Measurements from ENCODE around the gene OOSP1.
"Not testable (repeated sequence)": the region's sequence is repeated elsewhere in the genome, so short reads cannot be mapped to it uniquely, and the experiment has no call there.

OOSP1 gene
- 0 to 0.08 (median 0) reads per million in 18 experiments for total RNA-seq

GRCh38 chr11:59938132-59938531 is at the start of gene OOSP1:
TSS of gene OOSP1 (plus strand) at chr11:59938432. CDS start at chr11:59938455, 23 bp downstream.
- no peak for DNase-seq

DNA sequence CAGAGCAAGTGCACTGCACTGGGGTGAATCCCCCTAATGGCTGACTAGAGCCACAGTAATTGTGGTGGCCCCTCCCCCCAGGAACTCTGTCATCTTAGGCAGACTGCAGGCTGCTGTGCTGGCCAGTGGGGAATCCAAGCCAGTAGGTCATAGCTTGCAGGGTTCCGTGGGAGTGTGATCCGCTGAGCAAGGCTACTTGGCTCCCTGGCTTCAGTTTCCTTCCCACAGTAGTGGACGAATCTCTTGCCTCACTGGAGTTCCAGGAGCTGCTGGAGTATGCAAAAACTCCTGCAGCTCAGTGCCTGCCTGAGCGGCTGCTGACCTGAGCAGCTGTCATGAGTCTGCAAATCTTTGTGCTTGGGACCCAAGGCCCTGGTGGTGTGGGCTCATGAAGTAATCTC is 46.5 kb upstream of the OOSP1 start:
- peak; percentile 29 to 63 for DNase-seq

DNA sequence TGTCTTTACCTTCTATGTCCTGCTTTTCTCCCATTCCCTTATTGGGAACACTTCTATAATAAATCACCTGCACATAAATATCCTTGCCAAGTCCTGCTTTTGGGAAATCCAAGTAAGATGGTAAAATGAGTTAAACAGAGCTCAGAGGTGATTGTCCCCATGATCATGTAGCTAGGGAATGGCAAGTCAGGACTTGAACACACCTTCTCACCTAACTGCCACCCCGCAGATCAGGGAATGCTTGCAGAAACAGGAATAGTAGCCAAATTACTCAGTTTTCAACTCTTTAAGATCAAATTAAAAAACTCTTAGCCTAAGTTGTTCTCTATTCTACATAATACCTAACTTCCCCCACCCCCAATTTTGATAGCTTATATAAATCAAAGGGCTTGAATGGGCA is 43.6 kb upstream of the OOSP1 start:
- no peak for DNase-seq

- no peak for DNase-seq
Measured at GRCh38 chr11:59898046-59898445, 40.2 kb upstream of the OOSP1 start.

DNA sequence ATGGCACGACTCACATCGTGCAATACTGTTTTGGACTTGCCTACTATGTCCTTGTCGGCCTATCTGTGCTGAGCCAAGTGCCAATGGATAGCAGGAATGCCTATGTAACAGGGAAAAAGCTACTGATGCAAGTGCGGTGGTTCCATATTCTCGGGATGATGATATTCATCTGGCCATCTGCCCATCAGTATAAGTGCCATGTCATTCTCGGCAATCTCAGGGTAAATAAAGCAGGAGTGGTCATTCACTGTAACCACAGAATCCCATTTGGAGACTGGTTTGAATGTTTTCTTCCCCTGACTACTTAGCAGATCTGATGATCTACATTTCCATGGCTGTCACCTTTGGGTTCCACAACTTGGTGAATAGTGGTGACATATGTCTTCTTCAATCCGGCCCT is 39.6 kb upstream of the OOSP1 start:
- DNase-seq, result no peak

- peak; percentile 8 to 15 for DNase-seq
Measured at GRCh38 chr11:59899532-59899931, 38.7 kb upstream of the OOSP1 start.

DNA sequence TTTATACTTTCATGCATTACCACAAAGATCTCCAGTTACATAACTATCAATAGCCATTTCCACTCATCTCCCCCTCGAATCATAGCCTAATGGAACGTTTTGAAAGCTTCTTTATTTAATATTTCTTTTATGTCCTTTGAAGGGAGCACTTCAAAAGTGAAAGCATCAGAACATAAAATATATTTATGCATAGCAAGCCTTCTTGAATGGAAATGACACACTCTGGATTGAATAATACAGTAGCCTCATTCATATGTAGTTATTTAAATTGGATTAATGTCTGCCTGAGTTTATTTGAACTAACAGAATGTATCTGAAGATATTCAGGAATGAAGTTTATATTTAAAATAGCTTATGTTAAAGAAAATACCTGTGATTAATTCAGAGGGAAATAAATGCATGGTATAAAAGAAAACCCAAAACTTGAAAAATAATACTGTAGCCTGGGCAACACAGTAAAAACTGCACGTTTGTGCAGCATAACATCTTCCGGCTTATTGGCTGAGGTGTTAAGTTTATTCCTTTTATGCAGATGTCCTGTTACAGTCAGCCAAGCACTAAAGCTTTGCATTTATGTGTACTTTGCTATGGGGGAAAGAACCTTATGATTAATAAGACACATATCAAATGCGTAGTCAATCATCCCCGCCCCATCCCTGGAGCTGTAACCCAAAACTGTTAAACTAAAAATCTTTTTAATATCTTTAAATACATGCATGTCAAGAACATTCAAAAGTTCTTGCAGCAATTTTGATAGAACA is 37.7 kb upstream of the OOSP1 start:
- DNase-seq, result no peak

DNA sequence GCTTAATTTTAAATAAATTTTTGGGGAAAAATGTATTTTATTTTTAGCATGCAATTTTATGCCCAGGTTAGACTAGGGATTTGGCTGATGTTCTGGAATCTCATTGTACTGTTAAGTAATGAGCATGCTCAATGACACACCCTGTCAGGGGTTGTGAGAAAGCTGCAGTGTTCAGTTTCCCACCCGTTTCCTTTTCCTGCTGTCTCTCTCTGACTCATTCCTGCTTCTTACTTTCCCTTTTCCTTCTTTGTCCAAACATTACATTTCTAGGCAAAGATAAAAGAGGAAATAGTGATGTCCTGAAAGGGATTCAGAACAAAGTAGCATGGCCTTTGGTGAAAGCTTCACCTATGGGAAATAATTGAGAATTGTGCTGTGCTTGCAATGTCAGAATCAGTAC is 36.9 kb upstream of the OOSP1 start:
- DNase-seq, result peak; percentile 36 to 44

GRCh38 chr11:59903569-59903968 is 34.7 kb upstream of the OOSP1 start:
- DNase-seq, result not testable (repeated sequence)

DNA sequence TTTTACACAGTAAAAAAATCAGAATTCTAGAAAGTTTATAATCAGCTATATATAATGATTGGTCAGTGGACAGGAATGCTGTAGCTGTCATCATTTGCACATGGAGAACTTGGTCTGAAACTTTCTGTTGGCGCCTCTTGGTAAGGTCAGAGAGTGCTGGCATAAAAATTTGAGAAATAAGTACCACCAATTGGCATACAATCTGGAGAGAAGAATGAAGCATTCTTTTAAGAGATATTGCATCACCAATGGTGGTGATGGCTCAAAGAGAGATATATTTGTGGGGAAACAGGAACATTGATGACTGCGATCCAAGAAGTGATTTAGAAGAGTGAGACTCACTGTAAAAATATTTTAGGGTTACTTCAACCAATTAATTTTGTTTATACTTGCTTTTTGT is 19.8 kb upstream of the OOSP1 start:
- DNase-seq, result no peak

GRCh38 chr11:59918987-59919589 is 19.1 kb upstream of the OOSP1 start:
- DNase-seq, result peak; percentile 56 to 73

DNA sequence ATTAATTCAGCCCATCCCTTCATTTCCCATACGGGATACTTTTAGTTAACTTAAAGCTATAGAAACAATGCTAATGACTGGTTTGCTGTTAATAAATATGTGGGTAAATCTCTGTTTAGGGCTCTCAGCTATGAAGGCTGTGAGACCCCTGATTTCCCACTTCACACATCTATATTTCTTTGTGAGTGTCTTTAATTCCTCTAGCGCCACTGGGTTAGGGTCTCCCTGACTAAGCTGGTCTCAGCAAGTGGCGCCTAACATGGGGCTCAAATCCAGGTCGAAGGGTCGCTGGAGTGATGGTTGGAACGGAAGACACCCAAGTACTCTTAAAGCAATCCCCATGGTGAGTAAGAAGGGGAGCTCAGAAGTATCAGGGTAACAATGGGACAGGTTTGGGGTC is 14.4 kb upstream of the OOSP1 start:
- DNase-seq, result no peak

GRCh38 chr11:59931688-59932087 is 6.5 kb upstream of the OOSP1 start:
- no peak for DNase-seq

DNA sequence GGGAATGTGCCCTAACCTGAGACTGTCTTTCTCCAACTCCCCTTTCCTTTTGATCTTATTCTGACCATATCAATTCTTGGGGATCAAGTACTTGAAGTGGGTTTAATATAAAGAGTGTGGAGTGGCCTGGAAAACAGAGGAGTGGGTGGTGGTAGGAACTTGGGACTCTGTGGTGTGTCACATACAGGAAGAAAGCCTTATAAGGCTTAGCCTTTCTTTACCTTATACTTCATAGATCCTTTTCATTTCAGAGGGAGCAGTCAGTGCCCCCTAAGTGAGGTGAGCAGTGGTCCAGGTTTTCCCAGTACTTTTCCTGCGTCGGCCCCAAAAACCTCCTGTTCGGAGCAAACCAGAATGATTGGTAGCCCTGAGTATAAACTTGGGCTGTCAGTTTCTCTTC is 486 bp downstream of the OOSP1 start:
- no peak for DNase-seq

DNA sequence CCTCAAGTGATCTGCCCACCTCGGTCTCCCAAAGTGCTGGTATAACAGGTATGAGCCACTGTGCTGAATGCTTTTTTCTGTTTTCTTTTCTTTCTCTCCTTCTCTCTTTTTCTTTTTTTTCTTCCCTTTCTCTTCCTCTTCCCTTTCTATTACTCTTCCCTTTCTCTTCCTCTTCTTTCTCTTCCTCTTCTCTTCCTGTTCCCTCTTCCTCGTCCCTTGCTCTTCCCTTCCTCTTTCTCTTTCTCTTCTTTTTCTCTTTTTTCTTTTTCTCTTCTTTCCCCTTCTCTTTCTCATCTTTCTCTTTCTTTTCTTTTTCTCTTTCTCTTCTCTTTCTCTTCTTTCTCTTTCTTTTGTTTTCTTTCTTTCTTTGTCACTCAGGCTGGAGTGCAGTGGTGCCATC is 1.2 kb downstream of the OOSP1 start:
- no peak for DNase-seq

DNA sequence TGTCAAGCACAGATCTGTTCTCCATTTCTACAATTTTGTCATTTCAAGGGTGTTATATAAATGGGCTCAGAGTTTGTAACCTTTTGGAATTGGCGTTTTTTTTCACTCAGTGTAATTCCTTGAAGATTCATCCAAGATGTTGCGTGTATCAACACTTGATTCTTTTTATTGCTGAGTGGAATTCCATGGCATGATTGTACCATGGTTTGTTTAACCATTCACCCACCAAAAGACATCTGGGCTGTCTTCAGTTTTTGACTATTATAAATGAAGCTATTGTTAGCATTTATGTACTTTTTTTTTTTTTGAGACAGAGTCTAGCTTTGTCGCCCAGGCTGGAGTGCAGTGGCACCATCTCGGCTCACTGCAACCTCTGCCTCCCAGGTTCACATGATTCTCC is 2.9 kb downstream of the OOSP1 start:
- DNase-seq, result no peak

DNA sequence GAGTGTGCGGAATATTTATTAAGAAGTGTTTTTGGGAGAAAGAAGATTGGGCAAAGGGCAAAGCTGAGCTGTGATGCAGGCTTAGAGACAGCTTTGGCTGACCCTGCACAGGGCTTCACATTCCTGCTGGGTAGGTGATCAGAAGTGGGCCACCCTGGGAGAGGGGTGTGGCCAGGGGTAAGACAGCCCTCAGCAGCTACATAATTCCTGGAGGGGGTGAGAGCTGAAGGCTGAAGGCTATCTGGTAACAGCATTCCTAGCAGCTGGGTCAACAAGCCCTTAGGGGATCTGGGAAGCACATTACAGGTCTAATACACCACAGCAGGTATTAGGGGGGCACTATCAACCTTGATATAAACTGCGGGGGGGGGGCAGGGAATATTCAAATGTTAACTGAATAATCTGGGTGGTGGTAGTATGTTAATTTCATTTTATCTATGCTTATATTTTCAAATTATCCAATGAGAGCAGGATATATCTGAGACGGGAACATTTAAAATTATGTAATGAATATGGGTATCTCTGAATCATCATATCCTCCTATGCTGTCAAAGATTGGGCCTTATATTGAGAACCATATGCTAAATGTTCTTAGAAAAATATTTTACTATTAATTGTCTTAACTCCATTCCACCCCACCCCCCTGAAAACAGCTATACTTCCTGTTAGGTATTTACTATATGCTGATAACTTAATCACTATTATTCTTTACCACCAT is 5.9 kb downstream of the OOSP1 start:
- no peak for DNase-seq

GRCh38 chr11:59944720-59945119 is 6.5 kb downstream of the OOSP1 start:
- no peak for DNase-seq

- DNase-seq, result no peak
Measured at GRCh38 chr11:59953463-59954218, 15.4 kb downstream of the OOSP1 start.

- DNase-seq, result no peak
Measured at GRCh38 chr11:59954219-59954847, 16.1 kb downstream of the OOSP1 start.

DNA sequence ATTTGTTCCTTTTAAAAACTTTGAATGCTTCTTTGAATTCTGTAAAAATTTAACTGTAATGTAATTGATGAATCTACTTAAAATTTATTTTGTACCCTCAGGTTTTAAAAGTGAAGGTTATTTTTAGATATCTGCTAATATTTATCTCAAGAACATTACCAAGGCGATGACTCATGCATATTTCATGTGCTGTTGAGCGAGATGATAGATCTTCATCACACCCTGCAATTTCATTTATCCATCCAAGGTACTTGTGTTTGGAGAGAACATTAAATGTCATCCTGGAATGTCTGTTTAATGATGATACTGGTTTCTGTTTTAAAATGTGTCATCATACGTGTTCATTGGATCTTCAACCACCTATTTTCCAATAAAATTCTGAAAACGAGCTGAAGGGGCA is 18.9 kb downstream of the OOSP1 start:
- DNase-seq, result no peak
